ENCODE results near the gene CRELD1. TPM values are rescaled to one million over a fixed set of nuclear protein-coding genes. Genes with fewer than 3 reads are reported as not detected.

CRELD1 gene
- polyA plus RNA-seq, 3 donors, result 16.1 to 23.4 (median 19.2) TPM

- Mint-ChIP-seq H3K4me3 (no peak overlapping the region), H3K27me3 (ENCODE audit: low read depth in 3 of 3) (peaks cover 0 to 2% (median 0%) of the 10 kb centered on the region in 3 donors), H3K27ac (peak overlapping the region in 3 of 7 donors; percentile 51 to 58 (median 57)), H3K36me3 (peaks cover 74 to 88% of the 10 kb centered on the region in 2 donors), H3K9me3 (peaks cover 0 to 2% (median 0%) of the 10 kb centered on the region in 7 donors), H3K4me1 (no peaks in the 10 kb centered on the region)
- no peak overlapping the region for H3K27ac ChIP-seq (ENCODE audit: low read depth in 1 of 2, low read length in 2 of 2)
- no peak overlapping the region for H2AFZ ChIP-seq (ENCODE audit: insufficient read depth, low read depth, low read length, poor library complexity, severe bottlenecking)
- peaks cover 61 to 94% of the 10 kb centered on the region in 2 donors for H3K36me3 ChIP-seq (replicated peaks in 1 of 2; ENCODE audit: control insufficient read depth in 1 of 2, insufficient read depth in 2 of 2, low read length in 2 of 2)
- H3K4me3 ChIP-seq (replicated peaks in 1 of 3; ENCODE audit: low read depth in 2 of 3, low read length in 3 of 3), result no peak overlapping the region
- no peaks in the 10 kb centered on the region for H3K27me3 ChIP-seq (ENCODE audit: control insufficient read depth in 2 of 2, insufficient read depth in 2 of 2, low read length in 2 of 2)
- WGBS (ENCODE audit: insufficient coverage), result 100% methylated on average over 4 of the region's 6 CpGs
- H3K79me2 ChIP-seq (ENCODE audit: insufficient read depth, low read length), result no peaks in the 10 kb centered on the region
- no peak overlapping the region for H3K9ac ChIP-seq (ENCODE audit: insufficient read depth, low read length, poor library complexity, severe bottlenecking)
- no peaks in the 10 kb centered on the region for H4K20me1 ChIP-seq (ENCODE audit: insufficient read depth, low read length)
- H3K9me3 ChIP-seq (replicated peaks in 1 of 2; ENCODE audit: control insufficient read depth in 1 of 2, insufficient read depth in 1 of 2, low read length in 2 of 2), result no peaks in the 10 kb centered on the region
- no peak overlapping the region for H3K4me2 ChIP-seq (replicated peaks; ENCODE audit: extremely low read depth, low read length, poor library complexity, severe bottlenecking)
- H3K4me1 ChIP-seq (ENCODE audit: control insufficient read depth in 1 of 2, insufficient read depth in 2 of 2, low read length in 2 of 2), result no peaks in the 10 kb centered on the region
- intact Hi-C loops (cut with micrococcal nuclease), result no loop called here
- no peak for TF ChIP-seq CTCF (IDR thresholded peaks at IDR 0.05)
- no peak for DNase-seq
Observed at GRCh38 chr3:9965200-9965875, 31.7 kb downstream of the CRELD1 start.

GRCh38 chr3:9966841-9967240, 33.2 kb downstream of the CRELD1 start:
- no peaks in the 10 kb centered on the region for H3K4me1 ChIP-seq (ENCODE audit: control insufficient read depth in 1 of 2, insufficient read depth in 2 of 2, low read length in 2 of 2)
- H3K27me3 ChIP-seq (ENCODE audit: control insufficient read depth in 2 of 2, insufficient read depth in 2 of 2, low read length in 2 of 2), result no peaks in the 10 kb centered on the region
- no peak overlapping the region for H3K4me3 Mint-ChIP-seq
- H3K9ac ChIP-seq (ENCODE audit: insufficient read depth, low read length, poor library complexity, severe bottlenecking), result no peak overlapping the region
- WGBS (ENCODE audit: insufficient coverage), result no CpG with 5 or more reads among the region's 2 CpGs
- no peak overlapping the region for H3K4me3 ChIP-seq (replicated peaks in 1 of 3; ENCODE audit: low read depth in 2 of 3, low read length in 3 of 3)
- H3K9me3 Mint-ChIP-seq, result peaks cover 0 to 2% (median 0%) of the 10 kb centered on the region in 7 donors
- H3K79me2 ChIP-seq (ENCODE audit: insufficient read depth, low read length), result no peaks in the 10 kb centered on the region
- no peak for TF ChIP-seq CTCF (IDR thresholded peaks at IDR 0.05)
- H3K27me3 Mint-ChIP-seq (ENCODE audit: low read depth in 3 of 3), result peaks cover 0 to 2% (median 0%) of the 10 kb centered on the region in 3 donors
- no peak for DNase-seq
- peaks cover 74 to 97% of the 10 kb centered on the region in 2 donors for H3K36me3 ChIP-seq (replicated peaks in 1 of 2; ENCODE audit: control insufficient read depth in 1 of 2, insufficient read depth in 2 of 2, low read length in 2 of 2)
- no peak overlapping the region for H2AFZ ChIP-seq (ENCODE audit: insufficient read depth, low read depth, low read length, poor library complexity, severe bottlenecking)
- no peaks in the 10 kb centered on the region for H3K9me3 ChIP-seq (replicated peaks in 1 of 2; ENCODE audit: control insufficient read depth in 1 of 2, insufficient read depth in 1 of 2, low read length in 2 of 2)
- no peaks in the 10 kb centered on the region for H3K4me1 Mint-ChIP-seq
- peaks cover 83 to 91% of the 10 kb centered on the region in 2 donors for H3K36me3 Mint-ChIP-seq
- H3K27ac ChIP-seq (ENCODE audit: low read depth in 1 of 2, low read length in 2 of 2), result no peak overlapping the region
- H3K4me2 ChIP-seq (replicated peaks; ENCODE audit: extremely low read depth, low read length, poor library complexity, severe bottlenecking), result no peak overlapping the region
- no peaks in the 10 kb centered on the region for H4K20me1 ChIP-seq (ENCODE audit: insufficient read depth, low read length)
- no peak overlapping the region for H3K27ac Mint-ChIP-seq
- intact Hi-C loops (cut with micrococcal nuclease), result no loop called here
